RWPE1 (cell line): ENCODE data around the gene FN3K.
"Not testable (repeated sequence)": the region's sequence is repeated elsewhere in the genome, so short reads cannot be mapped to it uniquely, and the experiment has no call there.

Experiments used
- CTCF ChIA-PET: fragments of 350-600 bp; sonication (Branson Sonifier 250); formaldehyde crosslinking; extraction: SDS; loops from one replicate; lab custom pipeline; 2021; lab: Yijun Ruan, JAX
- POLR2A ChIA-PET: fragments of 400-600 bp; formaldehyde crosslinking; extraction: SDS; loops from one replicate; lab custom pipeline; 2020; ENCODE audit warnings: antibody characterized with exemption; ENCODE audit not compliant: low non-redundant PET; lab: Yijun Ruan, JAX
- DNase-seq: peaks from one replicate; pipeline ENCODE4 v3.0.0; 2012; ENCODE audit warnings: low spot score
- H3K27ac ChIP-seq: fragments of 450-650 bp; 2 replicates; pipeline ENCODE4 v1.5.1; 2017
- TF ChIP-seq, protein P1 (sequence below): fragments of 450-650 bp; conservative IDR thresholded peaks from 2 replicates; pipeline ENCODE4 v1.5.1; 2017; ENCODE audit warnings: low read depth, mild to moderate bottlenecking

The FN3K gene

DNA sequence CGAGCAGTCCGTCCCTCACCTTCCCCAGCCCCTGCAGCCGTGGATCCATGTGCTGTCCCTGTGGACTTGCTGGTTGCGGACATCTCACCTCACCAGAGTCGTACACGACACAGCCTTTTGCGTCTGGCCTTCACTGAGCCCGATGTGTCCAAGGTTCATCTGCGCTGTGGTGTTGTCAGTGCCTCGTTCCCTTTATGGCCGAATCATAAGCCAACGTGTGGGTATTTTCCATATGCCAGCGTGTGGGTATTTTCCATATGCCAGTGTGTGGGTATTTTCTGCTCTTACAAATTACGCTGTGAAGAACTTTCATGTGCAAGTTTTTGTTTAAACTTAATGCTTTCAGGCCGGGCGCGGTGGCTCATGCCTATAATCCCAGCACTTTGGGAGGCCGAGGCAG lies 48.1 kb downstream of the FN3K start:
- CTCF ChIA-PET, result interaction anchor here (0.6 kb wide), 2 partner anchors 130 to 293 kb away, joined by 3 read pairs; no protein-coding TSS in a partner anchor
- POLR2A ChIA-PET, result no interaction called here
- peak overlapping the region; percentile 43; the same call in 1 of the 2 replicates for H3K27ac ChIP-seq
- TF ChIP-seq, protein P1, sequence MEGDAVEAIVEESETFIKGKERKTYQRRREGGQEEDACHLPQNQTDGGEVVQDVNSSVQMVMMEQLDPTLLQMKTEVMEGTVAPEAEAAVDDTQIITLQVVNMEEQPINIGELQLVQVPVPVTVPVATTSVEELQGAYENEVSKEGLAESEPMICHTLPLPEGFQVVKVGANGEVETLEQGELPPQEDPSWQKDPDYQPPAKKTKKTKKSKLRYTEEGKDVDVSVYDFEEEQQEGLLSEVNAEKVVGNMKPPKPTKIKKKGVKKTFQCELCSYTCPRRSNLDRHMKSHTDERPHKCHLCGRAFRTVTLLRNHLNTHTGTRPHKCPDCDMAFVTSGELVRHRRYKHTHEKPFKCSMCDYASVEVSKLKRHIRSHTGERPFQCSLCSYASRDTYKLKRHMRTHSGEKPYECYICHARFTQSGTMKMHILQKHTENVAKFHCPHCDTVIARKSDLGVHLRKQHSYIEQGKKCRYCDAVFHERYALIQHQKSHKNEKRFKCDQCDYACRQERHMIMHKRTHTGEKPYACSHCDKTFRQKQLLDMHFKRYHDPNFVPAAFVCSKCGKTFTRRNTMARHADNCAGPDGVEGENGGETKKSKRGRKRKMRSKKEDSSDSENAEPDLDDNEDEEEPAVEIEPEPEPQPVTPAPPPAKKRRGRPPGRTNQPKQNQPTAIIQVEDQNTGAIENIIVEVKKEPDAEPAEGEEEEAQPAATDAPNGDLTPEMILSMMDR, result no peak
- no peak for DNase-seq

DNA sequence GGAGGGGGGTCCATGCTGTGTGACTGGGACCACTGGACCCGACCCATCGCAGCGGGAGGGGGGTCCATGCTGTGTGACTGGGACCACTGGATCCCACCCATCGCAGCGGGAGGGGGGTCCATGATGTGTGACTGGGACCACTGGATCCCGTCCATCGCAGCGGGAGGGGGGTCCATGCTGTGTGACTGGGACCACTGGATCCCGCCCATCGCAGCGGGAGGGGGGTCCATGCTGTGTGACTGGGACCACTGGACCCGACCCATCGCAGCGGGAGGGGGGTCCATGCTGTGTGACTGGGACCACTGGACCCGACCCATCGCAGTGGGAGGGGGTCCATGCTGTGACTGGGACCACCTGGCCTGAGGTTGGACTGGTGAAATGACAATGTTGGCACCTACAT lies 50.2 kb downstream of the FN3K start:
- CTCF ChIA-PET, result interaction anchor here (2.3 kb wide), 1 partner anchor 90 kb away, joined by 11 read pairs; no protein-coding TSS in a partner anchor
- POLR2A ChIA-PET, DNase-seq: not testable (repeated sequence)
- peak overlapping the region; percentile 91; the same call in 1 of the 2 replicates for H3K27ac ChIP-seq

DNA sequence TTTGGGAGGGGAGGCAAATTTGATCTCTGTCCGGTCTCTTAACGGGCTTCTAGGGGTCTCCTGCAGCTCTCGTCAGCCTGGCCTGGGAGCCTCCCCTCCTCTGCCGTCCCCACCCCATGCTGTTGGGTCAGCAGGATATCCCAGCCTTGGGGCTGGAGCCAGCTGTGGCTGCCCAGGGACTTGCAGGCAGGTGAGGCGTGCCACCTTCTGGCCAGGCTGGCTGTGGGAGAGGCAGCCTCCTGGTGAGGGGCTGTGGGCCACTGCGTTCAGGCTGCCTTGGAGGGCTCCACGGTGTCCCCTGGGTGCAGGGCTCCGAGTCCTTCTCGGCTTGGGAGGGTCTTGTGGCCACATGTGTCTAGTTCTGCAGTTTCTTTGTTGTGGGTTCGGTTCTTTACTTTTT lies 51.0 kb downstream of the FN3K start:
- H3K27ac ChIP-seq, result peak overlapping the region; percentile 91
- POLR2A ChIA-PET, result no interaction called here
- CTCF ChIA-PET, result interaction anchor here (1.4 to 2.3 kb wide), 2 partner anchors 89 to 128 kb away, joined by 8 to 11 read pairs; no protein-coding TSS in a partner anchor

DNA sequence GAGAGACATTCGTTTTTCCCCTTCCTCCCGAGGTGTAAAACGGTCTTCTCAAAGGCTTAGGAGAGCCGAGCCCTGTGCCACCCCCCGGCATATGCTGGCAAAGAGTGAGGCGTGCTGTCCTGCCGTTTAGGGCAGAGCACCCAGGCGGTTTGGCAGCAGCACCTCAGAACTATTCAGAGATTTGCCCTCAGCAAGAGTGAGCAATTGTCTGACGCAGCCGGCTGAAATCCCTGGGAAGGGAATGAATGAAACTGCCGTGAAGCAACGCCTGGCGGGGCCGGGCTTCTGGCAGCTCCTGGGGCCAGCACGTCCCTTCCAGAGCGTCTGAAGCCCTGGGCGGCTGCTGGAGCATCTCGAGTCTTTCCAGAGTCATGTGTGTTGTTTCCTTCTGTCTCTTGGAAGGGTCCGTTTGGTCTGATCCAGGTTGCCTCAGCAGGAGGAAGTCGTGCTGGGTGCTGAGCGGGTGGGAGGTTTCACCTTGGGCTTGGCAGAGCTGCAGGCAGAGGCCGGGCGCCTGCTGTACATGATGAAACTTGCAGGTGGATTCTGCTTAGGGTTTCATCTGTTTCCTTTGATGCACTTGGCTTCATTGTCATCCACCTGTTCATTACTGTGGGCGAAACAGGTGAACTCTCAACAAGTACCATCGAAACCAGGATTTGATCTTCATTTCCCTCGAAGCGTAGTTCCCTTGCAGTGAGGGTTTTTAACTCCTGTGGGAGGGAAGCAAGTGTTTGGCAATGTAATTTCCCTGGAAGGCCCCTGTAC lies 51.9 kb downstream of the FN3K start:
- peak; percentile 89 for DNase-seq

More for the DNA sequence above, 51.0 kb downstream of the FN3K start:
- no peak for DNase-seq
- TF ChIP-seq, protein P1, result no peak

DNA sequence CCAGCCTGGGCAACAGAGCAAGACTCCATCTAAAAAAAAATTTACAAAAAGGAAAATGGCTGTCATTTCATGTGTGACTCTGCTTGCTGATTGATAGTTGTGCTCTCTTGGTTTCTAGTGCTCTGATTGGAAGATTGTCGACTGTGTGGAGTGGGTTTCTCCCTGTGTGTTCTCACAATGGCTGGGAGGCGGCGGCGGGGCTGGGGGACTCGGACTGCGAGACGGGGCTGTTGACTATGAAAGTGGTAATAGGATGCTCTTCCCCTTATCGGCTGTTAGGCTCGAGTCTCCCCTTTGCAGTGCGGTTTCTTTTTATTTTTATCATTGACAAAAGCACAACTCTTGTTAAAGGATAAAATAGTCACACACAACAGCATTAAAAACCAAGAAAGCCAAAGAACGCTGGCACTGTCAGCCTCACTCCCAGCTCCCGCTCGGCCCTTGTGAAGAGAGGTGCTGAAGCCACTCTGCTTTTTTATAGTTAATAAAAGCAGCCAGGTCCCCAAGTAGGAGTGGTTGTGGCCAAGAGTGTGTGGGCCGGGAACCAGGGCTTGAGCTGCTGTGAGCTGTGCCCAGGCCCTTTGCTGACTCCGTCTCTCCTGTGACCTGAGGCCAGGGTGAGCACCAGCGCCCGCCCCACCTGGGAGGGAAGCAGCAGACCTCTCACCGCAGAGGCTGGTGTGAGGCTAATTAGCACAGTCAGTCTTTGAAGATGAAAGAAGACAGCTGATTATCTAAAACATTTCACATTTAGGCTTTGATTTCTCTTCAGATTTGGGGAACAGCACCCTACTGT lies 53.0 kb downstream of the FN3K start:
- CTCF ChIA-PET, result no interaction called here

More for the DNA sequence above, 51.9 kb downstream of the FN3K start:
- H3K27ac ChIP-seq, result peak overlapping the region; percentile 91
- CTCF ChIA-PET, result interaction anchor here (0.6 to 2.3 kb wide), 6 partner anchors 30 to 377 kb away, joined by 3 to 11 read pairs (median 4); no protein-coding TSS in a partner anchor
- POLR2A ChIA-PET, result no interaction called here
- TF ChIP-seq, protein P1, result no peak

DNA sequence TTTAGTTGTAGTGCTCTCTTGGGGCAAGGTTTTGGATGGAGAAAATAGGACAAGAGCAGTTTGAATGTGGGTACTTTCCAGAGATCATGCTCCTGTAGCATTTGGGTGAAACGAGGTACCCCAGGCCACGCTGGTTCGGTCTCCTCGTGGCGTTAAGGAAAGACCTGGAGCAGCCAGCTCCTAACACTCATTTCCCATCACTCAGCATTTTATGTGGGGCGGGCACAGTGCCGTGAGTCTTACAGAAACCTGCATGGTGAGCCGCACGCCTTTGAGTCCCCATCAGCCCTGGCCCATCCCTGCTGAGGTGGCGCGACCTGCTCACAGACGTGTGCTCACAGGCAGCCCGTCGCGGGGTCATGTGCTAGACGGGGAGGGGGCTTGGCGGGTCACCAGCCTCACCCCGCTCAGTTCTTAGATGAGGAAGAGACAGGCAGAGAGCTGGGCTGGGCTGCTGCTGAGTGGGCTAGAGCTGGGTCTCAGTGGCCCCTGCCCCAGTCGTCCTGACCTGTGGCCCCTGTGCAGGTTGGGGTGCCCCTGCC lies 53.7 kb downstream of the FN3K start:
- TF ChIP-seq, protein P1, result no peak
- CTCF ChIA-PET, result no interaction called here
- no peak for DNase-seq
- H3K27ac ChIP-seq, result no peak overlapping the region
- POLR2A ChIA-PET, result no interaction called here

More for the DNA sequence above, 53.0 kb downstream of the FN3K start:
- H3K27ac ChIP-seq, result peak overlapping the region; percentile 91; the same call in 1 of the 2 replicates
- POLR2A ChIA-PET, result no interaction called here
- TF ChIP-seq, protein P1, result no peak
- DNase-seq, result no peak
